T-helper 1 cell (primary cell): Measurements from ENCODE around the gene GNG7.
"Not testable (repeated sequence)": the region's sequence is repeated elsewhere in the genome, so short reads cannot be mapped to it uniquely, and the experiment has no call there.

ENCODE experiments used
- DNase-seq, 5 donors: peaks; one replicate each; pipeline ENCODE4 v3.0.0-alpha.2; 2012 to 2020

Gene GNG7

DNA sequence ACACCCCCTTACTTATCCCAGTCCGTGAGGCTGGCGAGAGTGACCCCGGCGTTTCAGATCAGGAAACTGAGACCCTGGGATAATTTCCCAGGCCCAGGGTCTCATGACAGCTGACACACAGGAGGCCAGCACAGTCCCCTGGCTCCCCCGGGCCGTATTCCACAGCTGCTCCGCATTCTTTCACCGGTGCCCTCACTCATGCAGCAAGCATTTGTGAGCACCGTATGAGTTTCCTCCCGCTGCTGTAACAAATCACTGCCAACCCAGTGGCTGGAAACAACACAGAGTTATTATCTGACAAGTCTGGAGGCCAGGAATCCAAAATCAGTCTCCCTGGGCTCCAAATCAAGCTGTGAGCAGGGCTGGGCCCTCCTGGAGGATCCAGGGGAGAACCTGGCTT is 205.3 kb downstream of the GNG7 start:
- DNase-seq: no peak

DNA sequence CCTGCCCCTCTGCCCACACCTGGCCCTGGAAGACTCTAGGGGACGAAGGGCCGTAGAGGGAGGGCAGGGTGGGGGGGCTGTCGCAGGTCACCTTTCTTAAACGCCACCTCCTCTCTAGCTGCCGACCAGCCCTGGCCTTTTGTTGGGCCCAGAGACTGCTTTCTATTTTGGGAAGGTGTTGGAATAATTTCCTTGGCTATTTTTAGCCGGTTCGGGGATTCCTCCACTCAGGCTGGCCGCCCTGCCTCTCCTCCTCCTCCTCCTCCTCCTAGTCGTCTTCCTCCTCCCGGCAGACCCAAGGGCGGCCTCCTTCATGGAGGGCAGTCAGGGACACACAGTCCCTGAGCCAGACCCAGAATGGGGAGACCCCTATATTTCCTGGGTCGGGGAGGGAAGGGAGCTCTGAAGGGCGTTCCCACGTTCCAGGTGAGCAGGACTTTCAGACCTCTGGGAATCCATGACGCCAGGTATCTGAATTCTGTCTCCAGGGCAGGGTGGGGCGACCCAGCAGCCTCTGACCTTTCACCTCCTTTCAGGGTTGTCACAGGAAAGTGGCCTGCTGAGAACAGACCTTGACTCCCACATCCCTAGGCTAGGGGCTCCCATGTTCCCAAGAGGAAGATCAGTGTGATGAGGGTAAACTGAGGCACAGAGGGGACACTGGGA is 206.7 kb downstream of the GNG7 start:
- no peak for DNase-seq

DNA sequence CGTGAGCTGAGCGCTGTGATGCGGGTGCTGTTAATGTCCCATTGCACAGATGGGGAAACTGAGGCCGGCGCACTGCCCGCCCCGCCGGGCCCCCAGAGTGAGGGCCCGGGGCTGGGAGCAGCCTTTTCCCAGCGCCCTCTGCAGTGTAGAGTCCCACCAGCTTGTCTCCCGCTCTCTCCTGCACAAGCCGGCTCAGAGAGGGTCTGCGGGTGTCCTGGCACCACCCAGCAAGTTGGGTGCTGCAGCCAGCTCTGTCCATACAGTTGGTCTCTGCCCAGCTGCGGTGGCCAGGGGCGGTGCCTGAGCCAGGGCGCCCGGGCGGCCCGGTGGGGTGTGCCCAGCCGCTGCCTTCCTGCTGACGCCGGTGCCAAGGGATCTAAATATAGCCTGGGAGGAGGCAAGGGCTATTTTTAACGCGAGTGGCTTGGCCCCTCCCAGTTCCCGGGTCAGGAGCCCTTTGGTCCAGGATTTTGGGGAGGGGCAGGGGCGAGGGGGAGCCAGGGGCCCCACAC is 207.3 kb downstream of the GNG7 start:
- peak in 1 of 5 donors; percentile 34 for DNase-seq

DNA sequence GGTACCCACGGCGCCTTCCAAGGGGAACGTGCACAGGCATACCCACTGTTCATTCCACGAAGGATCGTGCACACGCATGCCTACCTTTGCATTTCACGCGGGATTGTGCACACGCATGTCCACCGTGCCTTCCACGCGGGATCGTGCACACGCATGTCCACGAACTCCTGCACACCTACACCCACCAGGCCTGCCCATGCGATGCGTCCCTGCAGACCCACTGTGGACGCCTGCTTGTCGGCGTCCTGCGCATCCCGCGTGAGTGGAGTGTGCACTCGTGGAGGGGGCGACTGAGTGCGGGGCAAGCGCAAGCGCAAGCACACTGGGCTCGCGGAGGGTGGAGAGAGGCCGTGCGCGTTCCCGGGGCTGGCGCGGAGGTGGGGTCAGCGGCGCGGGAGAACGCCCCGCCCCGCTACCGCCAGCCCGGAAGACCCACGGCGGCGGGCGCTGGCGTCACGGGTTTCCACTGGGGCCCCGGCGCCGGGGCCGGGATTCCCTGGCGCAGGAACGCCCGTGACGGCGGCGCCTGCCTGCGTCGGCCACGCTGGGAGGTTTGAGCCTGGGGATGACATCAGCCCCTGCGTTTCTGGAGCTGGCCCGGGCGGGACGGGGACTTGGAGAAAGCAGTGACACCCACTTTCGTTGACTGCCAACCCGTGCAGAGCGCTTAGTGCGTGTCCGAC is 207.9 kb downstream of the GNG7 start:
- peak; percentile 46 to 71 (median 49) for DNase-seq

DNA sequence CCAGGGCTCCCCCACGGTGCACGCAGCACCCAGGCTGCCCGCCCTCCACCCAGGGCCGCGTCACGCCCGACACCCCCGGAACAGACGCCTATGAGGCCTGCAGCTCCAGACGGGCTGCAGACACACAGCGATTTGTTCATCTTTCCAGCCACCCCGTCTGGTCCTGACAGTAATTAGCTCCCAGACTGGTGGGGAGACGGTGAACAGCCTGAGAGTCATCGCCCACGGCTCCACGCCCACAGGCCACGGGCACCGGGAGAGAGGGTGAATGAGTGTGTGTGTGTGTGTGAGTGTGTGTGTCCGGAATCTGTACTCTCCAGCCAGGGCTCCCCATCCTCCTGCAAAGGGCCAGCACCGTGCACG is 208.4 kb downstream of the GNG7 start:
- no peak for DNase-seq

DNA sequence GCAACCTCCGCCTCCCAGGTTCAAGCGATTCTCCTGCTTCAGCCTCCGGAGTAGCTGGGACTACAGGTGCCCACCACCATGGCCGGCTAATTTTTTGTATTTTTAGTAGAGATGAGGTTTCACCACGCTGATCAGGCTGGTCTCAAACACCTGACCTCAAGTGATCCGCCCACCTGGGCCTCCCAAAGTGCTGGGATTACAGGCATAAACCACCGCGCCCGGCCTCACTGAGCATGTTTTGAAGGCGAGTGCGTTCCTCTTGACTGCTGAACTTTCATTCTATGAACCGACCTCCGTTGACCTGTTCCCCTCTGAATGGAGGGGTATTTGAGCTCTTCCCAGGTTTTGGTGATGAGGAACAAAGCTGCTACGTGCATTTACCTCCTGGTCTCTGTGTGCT is 209.0 kb downstream of the GNG7 start:
- not testable (repeated sequence) for DNase-seq

DNA sequence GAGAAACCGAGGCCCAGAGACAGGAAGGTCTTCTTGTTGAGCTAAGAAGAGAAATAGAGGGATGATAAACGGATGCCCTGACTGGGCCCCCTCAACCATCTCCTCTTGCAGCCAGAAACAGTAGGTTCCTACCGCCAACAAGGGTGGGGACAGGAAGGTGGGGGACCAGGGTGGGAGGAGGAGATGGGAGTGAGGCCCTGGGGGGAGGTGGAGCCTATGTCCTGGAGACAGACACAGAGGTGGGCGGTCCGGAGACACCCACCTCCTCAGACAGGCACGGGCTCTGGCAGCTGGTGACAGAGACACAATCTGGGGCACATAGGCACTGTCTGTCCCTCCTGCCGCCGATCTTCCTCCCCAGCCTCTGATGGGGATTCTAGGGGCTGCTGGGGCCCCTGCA is 209.6 kb downstream of the GNG7 start:
- DNase-seq: no peak

DNA sequence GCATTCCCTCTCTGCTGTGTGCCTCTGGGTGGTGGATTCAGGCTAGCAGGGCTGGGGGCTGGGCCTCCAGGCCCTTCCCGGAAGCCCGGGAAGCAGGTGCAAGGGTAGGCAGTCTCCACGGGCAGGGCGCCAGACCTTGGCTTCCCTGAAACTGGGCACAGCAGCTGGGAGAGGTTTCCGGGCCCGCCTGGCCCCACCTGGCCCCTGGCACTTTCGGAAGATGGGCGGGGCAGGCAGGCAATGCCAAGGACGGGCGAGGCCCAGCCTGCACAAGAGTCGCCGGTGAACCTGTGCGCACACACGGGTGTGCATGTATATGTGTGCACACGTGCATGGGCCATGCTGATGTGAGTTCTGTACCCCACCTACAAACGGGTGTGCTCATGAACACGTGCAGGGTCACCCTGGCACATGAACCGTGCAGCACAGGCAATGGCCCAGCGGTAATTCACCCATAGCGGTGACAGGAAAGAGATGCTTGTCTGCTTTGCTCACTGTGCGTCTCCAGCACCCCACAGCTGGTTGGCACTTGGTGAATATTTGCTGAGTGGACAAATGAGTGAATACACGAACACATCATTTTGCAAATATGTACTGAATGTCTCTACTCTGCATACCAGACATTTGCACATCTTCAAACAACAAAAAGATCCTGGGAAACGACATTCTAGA is 211.2 kb downstream of the GNG7 start:
- peak in 1 of 5 donors; percentile 18 for DNase-seq

DNA sequence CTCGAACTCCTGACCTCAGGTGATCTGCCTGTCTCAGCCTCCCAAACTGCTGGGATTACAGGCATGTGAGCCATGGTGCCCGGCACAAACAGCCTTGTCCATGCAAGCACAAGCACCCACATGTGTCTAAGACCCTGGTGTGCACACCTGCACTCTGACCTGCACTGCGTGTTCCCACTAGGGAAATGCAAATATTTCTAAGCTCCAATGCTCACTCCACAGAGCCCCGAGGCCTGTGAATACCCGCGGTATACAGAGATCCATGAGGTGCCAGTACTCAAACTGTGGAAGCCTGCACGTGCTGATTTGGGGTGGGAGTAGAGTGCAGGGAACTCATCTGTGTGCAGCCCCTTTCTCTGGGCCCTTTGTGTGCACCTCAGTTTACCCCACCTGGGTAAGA is 211.8 kb downstream of the GNG7 start:
- DNase-seq: no peak

DNA sequence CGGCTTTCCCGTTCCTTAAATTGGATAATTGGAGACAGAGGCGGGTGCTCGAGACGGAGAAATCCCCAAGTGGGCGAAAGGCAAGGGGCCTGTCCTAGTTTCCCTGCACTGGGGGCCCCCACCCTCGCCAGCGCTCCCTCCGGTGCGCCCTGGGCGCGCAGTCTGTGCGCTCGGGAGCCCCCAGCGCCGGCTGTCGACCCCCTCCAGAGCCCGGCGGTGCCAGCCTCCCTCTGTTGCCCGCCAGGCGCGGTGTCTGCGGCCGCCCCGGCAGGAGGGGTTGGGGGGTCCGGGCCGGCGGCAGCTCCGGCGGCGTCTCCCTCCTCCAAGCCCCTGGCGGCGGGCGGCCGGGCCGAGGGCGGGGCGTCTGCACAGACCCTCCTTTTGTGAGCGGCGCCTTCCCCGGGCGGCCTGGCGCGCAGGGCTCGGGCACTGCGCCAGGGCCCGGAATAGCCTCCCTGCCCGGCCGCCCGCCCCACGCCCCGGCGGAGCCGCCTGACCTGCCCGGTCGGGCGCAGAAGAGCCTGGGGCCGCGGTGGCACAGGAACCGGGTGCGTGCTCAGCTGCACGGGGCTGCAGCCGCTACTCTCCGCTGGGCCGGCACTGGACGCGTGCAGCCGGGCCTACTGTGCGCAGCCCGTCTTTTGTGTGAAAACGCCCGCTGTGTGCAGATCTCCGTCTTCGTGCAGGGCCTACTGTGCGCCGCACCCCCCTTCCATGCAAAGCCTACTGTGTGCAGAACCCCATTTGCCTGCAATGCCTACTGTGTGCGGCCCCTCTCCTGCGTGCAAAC is 213.4 kb downstream of the GNG7 start:
- DNase-seq: peak in 1 of 5 donors; percentile 16

DNA sequence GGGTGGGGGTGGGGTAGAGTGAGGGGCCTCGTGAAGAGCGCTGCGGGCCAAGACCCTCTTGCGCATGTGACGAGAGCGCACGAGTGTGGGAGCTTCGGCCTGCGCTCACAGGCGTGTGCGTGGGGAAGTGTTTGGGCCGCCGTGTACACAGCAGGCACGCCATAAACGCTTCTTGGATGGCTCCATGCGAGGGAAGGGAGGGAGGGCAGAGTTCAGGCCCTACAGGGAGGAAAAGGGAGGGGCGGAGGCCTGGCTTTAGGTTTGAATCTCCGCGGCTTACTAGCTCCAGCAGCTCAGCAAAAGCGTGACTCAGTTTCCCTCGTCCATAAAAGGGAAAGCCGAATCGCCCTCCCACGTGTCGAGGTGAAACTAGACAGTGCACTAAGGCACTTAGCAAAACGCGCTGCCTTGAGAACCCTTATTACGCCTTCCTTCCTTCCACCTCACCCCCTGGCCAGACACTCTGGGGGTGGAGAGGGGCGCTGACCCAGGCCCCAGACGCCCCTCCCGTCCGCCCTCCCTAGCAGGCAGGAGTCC is 214.0 kb downstream of the GNG7 start:
- no peak for DNase-seq

DNA sequence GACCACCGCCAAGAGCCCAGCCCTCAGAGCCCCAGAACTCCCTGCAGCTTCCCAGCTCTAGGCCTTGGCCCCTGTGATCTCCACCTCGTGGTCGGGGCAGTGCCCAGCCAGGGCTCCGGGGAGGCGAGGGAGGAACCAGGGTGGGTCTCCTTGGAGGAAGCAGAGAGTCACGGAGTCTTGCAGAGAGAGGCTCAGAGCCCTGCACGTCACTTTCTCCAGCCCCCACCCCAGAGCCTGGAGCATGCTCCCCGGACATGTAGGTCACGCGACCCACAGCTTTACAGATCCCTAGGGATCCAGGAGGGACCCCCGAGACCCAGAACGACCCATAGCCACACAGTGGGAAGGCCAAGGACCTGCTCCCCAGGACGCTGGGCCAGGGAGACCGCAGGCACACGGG is 214.7 kb downstream of the GNG7 start:
- no peak for DNase-seq

DNA sequence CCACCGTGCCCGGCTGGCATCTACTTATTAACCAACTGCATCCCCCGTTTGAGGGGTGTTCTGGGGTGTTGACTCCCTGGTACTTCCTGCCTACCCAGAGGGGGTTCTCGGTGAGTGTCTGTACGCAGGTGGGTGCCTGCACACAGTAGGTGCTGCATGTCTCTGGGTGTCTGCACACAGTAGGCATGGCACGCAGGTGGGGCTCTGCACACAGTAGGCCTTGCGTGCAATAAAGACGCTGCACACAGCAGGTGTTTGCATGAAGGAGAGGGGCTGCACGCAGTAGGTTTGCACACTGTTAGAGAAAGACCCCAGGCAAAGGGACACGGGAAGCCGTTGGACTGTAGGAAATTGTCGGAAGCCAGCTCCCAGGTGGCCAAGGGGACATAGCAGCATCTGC is 215.4 kb downstream of the GNG7 start:
- no peak for DNase-seq

DNA sequence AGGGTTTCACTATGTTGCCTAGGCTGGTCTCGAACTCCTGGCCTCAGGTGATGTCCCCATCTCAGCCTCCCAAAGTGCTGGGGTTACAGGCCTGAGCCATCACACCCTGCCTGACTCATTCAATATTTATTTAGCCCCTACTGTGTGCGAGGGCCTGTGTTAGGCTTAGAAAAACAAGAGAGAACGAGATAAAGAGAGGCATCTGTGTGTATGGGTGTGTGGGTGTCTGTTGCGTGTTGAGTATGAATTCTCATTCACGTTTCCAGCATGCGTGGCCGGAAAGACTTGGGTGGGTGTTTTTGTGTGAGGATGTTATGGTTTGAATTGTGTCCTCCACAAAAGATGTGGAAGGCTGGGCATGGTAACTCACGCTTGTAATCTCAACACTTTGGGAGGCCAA is 217.1 kb downstream of the GNG7 start:
- no peak for DNase-seq

DNA sequence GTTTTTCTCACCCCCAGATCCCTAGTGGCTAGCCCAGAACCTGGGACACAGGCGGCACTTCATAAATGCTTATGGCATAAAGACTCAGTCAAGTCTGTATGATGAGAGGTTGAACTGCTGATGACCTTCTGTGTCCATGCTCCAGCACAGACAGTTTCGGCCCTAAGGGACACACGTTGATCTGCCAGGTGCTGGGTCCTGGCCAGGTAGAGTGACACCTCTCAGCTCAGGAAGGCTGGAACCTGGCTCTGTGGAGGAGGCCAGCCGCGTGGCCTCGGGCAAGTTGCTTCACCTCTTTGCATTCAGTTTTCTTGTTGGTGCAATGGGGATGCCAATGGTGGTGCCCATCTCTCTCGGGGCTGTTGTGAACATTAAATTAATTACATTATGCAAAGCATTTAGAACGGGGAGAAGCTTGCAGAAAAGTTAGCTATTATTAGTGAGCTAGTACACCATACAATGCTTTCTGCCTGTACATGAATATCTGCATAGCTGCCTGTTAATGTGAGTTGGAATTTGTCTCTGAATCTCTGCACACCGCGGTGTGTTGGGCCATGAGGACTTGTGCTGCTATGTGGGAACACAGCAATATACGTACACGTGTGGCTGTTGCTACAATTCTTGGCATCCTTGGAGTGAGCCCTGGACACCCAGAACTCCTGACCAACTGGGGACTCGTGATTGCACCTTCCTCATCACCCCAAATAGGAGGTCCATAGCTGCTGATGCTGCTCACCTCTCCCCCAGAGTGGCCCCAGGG is 218.1 kb downstream of the GNG7 start:
- no peak for DNase-seq

DNA sequence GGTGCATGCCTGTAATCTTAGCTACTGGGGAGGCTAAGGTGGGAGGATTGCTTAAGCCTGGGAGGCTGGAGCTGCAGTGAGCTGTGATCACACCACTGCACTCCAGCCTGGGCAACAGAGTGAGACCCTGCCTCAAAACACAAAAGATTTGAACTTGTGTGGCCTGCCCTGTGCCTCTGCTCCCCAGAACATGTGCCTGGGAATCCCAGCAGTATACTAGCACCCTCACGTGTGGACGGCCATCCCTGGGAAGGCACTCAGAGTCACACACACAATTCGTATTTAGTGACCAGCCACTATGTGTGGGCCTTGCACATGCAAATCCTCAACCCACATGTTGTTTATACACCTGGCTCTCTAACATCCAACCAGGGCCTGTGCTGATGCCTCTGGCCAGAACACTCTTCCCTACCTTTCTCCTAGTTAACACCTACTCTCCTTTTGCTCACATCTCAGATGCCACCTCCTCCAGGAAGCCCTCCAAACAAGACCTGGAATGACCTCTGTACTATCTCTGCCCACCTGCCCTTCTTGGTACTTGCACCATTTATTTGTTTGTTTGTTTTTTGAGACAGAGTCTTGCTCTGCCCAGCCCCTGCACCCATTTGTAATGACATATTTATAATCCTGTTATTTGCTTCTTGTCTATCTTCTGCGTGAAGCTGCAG is 218.9 kb downstream of the GNG7 start:
- DNase-seq: no peak

DNA sequence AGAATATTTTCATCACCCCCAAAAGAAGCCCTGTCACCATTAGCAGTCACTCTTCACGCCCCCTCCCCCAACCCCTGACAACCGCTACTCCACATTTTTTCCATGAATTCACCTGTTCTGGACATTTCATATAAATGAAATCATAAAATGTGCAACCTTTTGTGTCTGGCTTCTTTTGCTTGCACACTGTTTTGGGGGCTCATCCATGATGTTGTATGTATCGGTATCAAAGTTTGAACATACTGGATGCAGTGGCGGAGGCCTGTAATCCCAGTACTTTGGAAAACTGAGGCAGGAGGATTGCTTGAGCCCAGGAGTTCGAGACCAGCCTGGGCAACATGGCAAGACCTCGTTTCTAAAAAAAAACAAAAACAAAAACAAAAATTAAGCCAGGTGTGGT is 219.4 kb downstream of the GNG7 start:
- DNase-seq: no peak

DNA sequence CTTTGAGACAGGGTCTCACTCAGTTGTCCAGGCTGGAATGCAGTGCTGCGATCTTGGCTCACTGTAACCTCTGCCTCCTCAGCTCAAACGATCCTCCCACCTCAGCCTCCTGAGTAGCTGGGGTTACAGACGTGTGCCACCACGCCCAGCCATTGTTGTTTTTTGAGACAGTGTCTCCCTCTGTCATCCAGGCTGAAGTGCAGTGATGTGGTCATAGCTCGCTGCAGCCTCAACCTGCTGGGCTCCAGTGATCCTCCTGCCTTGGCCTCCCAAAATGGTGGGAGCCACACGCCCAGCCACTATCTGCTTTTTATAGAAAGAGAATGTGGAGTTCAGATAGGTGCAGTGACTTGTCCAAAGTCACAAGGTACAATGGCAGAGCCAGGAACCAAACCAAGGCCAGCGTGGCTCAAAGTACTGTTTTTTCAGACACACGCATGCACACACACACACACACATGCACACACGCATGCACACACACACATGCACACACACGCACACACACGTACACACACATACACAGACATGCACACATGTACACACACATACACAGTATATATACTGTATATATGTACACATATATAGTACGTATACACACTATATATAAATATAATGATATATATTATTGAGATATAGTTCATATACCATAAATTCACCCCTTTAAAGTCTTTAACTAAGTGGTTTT is 220.0 kb downstream of the GNG7 start:
- no peak for DNase-seq

DNA sequence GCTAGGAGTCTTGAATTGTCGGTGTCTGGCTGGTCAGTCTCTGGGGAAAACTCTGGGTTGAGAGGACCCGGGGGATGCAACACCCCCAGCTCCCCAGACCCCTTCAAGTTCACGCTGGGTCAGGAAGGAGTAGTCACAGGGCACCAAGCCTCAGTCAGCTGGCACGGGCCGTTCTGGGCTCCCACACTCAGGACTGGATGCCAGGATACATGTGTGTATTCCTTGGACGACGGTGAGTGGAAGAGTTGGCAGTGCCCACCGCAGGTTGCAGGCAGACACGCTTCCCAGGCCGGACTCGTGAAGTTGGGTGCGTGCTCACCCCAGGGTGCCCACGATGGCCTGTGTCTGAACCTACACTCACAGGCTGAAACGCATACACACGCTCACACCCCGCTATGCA is 221.0 kb downstream of the GNG7 start:
- DNase-seq: no peak

DNA sequence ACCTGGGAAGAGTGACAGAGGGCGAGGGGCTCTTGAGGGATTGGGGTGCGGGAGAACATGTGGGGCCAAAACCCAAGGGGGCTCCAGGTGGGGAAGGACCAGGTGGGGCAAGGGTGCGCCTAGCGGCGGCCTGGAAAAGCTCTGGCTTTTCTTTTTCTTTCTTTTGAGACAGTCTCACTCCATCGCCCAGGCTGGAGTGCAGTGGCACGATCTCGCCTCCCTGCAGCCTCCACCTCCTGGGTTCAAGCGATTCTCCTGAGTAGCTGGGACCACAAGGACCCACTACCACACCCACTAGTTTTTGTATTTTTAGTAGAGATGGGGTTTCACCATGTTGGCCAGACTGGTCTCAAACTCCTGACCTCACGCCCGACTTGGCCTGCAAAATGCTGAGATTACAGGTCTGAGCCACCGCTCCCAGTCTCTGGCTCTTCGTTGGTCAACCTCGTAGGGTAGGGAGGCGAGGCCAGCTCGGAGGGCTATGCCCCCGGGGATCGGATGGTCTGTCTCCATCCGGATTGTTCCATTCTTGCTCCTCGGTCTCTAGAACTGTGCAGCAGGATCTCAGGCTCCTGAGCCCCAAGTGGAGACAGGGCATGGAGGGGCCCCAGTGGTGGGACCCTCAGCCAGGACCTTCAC is 222.8 kb downstream of the GNG7 start:
- no peak for DNase-seq
